T-helper 2 cell treated with Interferon-gamma antibody and Interleukin-4, amounts not matched to agents 100 ng/mL and 5 ng/mL, for 36 hours (primary cell): ENCODE results near the gene PIP5K1C. TPM values are rescaled to one million over a fixed set of nuclear protein-coding genes. Genes with fewer than 3 reads are reported as not detected.
"Not testable (repeated sequence)": the region's sequence is repeated elsewhere in the genome, so short reads cannot be mapped to it uniquely, and the experiment has no call there.

Experiments used
- intact Hi-C: fragments of 100-400 bp; cut with micrococcal nuclease; formaldehyde crosslinking; loops from one replicate; pipeline ENCODE4 v1.15.1; 2023
- total RNA-seq: library from RNA; stranded (reverse); gene quantifications from 2 replicates; pipeline ENCODE4 v1.2.3, GENCODE V29; 2022

The PIP5K1C gene
- total RNA-seq, 1 donor from 2014 or later, result 15.6 TPM

DNA sequence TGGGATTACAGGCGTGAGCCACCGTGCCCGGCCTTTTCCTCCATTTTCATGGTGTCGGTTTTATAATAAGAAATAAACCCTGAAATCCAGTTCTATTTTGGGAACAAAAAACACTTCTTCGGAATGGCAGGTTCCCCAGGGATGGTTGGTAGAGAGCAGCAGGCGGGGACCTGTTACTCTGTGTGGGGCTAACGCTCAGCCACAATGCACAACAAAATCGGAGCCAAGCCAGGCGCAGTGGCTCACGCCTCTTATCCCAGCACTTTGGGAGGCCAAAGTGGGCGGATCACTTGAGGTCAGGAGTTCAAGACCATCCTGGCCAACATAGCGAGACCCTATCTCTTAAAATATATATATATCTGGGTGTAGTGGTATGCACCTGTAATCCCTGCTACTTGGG lies 99.2 kb downstream of the PIP5K1C start:
- intact Hi-C loops, result no loop called here

DNA sequence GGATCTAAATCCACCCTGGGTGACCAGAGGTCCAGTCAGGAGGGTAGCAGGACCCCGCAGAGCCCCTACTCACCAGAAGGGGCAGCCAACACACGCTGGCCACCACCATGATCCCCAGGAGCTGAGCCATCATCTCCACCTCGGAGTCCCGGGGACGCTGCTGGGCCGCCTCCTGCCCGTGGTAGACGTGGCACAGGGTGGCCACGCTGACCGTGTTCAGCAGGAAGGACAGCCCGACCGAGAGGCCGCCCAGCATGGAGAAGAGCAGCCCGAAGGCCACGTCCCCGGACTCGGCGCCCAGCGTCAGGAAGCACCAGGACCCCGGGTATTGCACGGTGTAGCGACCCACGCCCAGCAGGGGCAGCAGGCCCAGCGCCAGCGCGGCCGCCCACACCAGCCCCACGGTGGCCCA lies 100.5 kb downstream of the PIP5K1C start:
- intact Hi-C loops, result no loop called here

DNA sequence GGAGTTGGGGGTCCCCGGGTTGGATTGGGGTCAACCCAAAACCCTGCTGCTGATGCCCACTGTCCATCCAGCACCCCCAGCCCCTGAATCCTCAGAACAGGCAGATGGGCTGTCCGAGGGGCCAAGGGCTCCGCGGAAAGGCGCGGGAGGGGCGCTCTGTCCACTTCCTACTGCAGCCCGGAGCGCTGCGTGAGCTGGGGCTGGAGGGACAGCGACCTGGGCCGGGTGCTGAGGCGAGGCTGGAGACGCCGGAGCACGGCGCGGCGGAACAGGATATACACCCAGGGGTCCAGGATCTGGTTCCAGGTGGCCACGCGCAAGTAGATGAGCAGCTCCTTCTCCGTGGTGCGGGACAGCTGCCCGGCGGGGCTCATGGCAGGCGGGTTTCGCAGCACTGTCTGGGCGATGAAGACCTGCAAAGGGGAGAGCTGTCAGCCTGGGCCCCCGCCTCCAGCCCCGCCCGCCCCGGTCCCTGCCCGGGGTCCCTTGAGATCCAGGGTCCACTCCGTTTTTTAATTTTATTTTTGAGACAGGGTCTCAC lies 104.7 kb downstream of the PIP5K1C start:
- intact Hi-C loops, result no loop called here

DNA sequence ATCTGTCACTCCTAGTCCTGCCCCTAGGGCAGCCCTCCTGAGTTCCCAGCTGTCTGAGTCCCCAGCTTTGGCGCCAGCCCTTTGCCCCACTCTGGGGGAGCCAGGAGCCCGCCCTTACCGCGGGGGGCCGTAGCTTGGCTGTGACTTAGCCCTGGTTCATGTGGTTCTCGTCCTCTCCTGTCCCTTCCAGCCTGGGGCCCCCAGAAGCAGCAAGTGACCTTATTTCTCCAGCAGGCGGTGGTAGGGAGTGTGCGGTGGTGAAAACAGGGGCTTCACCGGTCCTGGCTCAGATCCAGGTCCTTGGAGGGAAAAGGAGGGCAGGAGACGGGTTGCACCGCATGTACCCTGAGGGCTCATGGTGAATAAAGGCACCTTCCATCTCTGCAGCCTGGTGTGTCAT lies 107.1 kb downstream of the PIP5K1C start:
- intact Hi-C loops, result no loop called here

DNA sequence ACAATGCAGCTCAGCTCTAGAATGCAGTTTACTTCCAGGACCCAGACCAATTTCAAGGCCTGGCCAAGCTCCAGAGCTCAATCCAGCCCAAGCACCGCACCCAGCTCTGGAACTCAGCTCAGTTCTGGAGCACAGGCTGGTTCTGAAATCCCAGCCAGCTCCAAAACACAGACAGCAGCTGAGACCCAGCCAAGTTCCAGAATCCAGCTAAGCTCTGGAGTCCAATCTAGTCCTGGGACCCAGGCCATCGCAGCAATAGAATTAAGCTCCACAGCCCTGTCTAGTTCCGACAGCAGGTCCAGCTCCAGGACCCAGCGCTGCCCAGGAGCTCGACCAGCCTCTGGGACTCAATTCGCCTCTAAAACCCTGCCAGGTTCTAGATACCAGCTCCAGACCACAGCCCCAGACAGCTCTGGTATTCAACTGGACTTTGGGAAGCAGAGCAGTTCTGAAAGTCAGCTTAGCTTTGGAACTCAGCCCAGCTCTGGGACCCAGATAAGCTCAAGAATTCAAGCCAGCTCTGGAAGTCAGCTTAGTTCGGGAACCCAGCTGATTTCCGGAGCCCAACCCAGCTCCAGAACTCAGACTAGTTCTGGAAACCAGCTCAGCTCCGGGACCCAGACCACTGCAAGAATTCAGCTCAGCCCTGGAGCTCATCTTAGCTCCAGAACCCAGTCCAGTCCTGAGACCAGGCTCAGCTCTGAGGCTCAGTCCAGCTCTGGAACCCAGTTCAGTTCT lies 108.2 kb downstream of the PIP5K1C start:
- intact Hi-C loops, result no loop called here

DNA sequence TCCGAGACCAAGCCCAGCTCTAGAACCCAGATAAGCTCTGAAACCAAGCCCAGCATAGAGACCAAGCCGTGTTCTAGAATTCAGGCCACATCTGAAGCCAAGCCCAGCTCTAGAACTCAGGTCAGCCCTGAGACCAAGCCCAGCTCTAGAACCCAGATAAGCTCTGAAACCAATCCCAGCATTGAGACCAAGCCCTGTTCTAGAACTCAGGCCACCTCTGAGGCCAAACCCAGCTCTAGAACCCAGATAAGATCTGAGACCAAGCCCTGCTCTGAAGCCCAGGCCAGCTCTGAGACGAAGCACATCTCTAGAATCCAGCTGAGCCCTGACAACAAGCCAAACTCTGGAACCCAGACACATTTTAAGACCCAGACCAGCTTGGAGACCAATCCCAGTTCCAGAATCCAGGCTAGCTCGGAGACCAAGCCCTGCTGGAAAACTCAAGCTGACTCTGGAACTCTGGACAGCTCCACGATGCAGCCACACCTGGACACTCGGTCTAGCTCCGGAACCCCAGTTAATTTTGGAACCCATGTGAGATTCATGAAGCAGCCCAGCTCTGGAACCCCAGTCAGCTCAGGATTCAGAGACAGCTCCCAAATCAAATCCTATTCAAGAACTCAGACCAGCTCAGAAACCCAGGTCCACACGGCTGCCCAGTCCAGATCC lies 109.1 kb downstream of the PIP5K1C start:
- intact Hi-C loops, result no loop called here

DNA sequence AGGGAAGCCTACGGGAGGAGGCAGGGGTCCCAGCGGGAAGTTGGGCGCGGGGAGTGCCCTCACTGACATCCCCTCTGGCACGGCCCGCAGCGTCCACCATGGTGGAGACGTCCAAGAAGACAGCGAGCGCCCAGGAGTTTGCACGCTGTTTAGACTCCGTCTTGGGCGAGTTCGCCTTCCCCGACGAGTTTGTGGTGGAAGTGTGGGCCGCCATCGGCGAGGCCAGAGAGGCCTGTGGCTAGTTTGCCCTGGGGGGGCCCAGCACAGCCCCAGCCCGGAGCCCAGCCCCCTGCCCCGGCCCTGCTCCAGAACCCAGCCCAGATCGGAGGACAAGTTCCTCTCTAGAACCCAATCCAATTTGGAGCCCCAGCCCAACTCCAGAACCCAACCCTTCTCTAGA lies 110.3 kb downstream of the PIP5K1C start:
- intact Hi-C loops, result no loop called here

DNA sequence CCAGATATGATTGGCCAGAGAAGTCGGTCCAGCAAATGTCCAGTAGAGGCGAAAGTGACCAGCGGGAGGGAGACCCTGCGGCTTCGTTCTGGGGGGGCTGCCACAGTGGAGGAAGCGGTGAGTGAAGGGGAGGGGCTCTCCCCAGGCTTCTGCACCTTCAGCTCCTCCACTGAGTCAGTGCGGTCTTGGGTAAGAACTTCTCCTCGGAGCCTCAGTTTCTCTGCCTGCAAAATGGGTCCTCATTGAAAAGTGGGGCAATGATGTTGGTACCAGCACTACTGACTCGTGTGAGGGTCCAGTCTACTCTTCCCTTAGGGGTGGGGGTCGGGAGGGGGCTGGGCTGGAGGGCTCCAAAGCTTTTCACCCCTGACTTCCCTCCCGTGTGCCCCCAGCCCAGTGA lies 110.8 kb downstream of the PIP5K1C start:
- intact Hi-C loops, result no loop called here

DNA sequence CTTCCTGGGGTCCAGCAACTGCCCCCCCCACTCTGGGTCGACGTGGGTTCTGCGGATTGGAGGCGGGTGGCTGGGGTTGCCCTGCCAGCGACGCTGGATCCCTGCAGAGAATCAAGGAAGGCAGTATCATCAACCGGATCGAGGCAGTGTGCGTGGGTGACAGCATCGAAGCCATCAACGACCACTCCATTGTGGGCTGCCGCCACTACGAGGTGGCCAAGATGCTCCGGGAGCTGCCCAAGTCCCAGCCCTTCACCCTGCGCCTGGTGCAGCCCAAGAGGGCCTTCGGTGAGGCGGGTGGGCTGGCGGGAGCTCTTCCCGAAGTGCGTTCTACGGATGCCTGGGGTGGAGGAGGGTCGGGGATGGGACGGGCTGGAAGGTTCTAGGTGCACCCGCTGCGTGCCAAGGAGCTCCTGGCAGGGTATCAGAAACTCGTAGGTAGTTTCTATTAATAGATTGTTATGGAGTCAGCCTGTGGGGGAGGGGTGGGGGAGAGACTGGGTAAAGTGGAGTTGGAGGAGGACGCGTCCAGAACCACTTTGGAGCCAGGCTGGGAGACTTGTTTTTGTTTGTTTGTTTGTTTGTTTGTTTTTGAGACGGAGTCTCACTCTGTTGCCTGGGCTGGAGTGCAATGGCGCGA lies 113.4 kb downstream of the PIP5K1C start:
- intact Hi-C loops, result no loop called here

DNA sequence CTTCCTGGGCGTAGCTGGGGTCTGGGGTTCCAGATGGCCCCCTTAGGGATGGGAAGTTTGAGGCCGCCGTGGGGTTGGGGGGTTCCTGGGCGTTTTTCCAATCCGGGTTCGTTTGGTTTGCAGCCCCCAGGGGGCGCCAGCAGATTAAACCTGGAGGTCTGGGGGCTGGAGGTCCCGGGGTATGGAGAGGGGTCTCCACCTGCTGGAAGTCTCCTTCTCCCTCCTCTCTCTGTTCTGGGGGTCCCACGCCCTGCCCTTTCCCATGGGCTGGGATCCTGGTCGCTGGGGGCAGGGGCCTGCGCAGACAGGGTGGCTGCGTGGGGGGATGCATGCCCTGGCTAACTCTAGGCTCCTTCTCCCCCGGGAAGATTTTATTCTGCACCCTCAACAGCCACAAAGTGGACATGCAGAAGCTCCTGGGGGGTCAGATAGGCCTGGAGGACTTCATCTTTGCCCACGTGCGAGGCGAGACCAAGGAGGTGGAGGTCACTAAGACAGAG lies 114.1 kb downstream of the PIP5K1C start:
- intact Hi-C loops, result no loop called here

DNA sequence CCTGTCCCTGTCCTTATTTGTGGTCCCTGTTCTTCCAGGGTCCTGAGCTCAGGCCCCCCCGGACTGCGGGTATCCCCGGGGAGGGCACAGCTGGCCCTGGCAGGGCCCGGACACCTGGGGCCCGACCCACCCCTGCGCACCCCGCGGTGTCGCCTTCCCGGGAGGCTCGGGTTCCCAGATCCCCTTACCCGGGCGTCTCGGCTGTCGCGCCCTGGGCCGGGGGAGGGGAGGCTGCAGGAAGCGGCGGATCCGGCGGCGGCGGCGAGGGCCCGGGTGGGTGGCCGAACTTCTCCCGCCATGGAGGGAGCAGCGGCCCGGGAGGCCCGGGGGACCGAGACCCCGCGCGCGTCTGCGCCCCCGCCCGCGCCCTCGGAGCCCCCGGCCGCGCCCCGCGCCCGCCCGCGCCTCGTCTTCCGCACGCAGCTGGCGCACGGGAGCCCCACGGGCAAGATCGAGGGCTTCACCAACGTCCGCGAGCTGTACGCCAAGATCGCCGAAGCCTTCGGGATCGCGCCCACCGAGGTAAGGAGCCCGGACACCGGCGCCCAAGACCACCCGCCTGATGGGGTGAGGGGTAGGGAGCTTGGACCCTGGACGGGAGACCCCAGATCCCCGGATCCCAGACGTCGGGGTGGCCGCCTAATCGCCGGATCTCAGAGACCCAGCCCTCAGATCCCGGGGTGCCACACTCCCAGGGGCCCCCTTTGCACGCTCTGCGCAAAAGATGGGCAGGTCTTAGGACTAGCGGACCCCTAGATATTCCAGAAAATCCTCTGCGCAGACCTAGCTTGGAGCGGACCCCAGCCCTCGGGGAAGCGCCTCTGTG lies 114.8 kb downstream of the PIP5K1C start, which contains the start of gene GIPC3:
TSS of gene GIPC3 (plus strand) at position 178 of the 826 bp plus-strand sequence. CDS start at position 298, 120 bp downstream.
- intact Hi-C loops, result no loop called here

DNA sequence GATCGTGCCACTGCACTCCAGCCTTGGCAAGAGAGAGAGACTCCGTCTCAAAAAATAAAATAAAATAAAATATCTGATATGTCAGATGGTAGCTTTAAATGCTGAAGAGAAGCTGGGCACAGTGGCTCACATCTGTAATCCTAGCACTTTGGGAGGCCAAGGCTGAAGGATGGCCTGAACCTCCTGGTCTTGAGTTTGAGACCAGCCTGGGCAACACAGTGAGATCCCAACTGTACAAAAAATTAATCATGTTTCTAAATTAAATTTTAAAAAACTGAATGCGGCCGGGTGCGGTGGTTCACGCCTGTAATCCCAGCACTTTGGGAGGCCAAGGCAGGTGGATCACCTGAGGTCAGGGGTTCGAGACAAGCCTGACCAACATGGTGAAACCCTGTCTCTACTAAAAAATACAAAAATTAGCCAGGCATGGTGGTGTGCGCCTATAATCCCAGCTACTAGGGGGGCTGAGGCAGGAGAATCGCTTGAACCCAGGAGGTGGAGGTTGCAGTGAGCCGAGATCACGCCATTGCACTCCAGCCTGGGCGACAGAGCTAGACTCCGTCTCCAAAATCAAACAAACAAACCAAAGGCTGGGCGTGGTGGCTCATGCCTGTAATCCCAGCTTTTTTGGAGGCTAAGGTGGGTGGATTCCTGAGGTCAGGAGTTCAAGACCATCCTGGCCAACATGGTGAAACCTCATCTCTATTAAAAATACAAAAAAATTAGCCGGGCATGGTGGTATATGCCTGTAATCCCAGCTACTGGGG lies 116.0 kb downstream of the PIP5K1C start:
- intact Hi-C loops, result not testable (repeated sequence)

DNA sequence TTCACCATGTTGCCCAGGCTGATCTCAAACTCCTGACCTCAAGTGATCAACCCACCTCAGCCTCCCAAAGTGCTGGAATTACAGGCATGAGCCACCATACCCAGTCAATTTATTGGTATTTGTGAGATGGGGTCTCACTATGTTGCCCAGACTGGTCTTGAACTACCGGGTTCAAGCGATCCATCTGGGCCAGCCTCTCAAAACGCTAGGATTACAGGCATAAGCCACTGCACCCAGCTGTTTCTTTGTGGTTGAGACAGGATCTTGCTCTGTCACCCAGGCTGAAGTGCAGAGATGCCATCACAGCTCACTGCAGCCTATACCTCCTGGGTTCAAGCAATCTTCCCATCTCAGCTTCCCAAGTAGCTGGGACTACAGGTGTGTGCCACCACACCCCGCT lies 118.5 kb downstream of the PIP5K1C start:
- intact Hi-C loops, result not testable (repeated sequence)

Other genes starting within 250 kb of the PIP5K1C start
- gene SMIM24, start 219.9 kb downstream of the PIP5K1C start, total RNA-seq, result 1.3 and 1.5 TPM in 2 replicates
- gene SMIM44, start 217.0 kb downstream of the PIP5K1C start, total RNA-seq, result not detected in 2 replicates
- 15.7 and 16.2 TPM in 2 replicates for gene DOHH, start 199.8 kb downstream of the PIP5K1C start, total RNA-seq
- 62.8 and 65.2 TPM in 2 replicates for gene FZR1, start 194.2 kb downstream of the PIP5K1C start, total RNA-seq
- 4.5 TPM in 2 replicates for gene TEKTIP1, start 161.3 kb downstream of the PIP5K1C start, total RNA-seq
- 66.6 and 71.2 TPM in 2 replicates for gene MFSD12, start 142.9 kb downstream of the PIP5K1C start, total RNA-seq
- gene HMG20B, start 127.5 kb downstream of the PIP5K1C start, total RNA-seq, result 38.7 and 41.0 TPM in 2 replicates
- 0.41 and 0.48 TPM in 2 replicates for gene GIPC3, start 115.0 kb downstream of the PIP5K1C start, total RNA-seq
- 0.52 and 0.93 TPM in 2 replicates for gene TBXA2R, start 93.6 kb downstream of the PIP5K1C start, total RNA-seq
- 32.6 and 34.8 TPM in 2 replicates for gene CACTIN, start 73.7 kb downstream of the PIP5K1C start, total RNA-seq
- gene TJP3, start 7.9 kb upstream of the PIP5K1C start, total RNA-seq, result 1.0 and 1.2 TPM in 2 replicates
- gene APBA3, start 61.2 kb upstream of the PIP5K1C start, total RNA-seq, result 40.5 and 42.3 TPM in 2 replicates
- gene MRPL54, start 62.2 kb upstream of the PIP5K1C start, total RNA-seq, result 100 and 105 TPM in 2 replicates
- gene RAX2, start 71.8 kb upstream of the PIP5K1C start, total RNA-seq, result not detected in 2 replicates
- gene MATK, start 85.9 kb upstream of the PIP5K1C start, total RNA-seq, result 16.4 and 18.8 TPM in 2 replicates
- 0.25 and 0.30 TPM in 2 replicates for gene ZFR2, start 168.6 kb upstream of the PIP5K1C start, total RNA-seq
- not detected in 2 replicates for gene ATCAY, start 180.2 kb upstream of the PIP5K1C start, total RNA-seq
- gene NMRK2, start 232.6 kb upstream of the PIP5K1C start, total RNA-seq, result not detected in 2 replicates